GM21619 (cell line): ENCODE measurements around the gene RAB13.

Experiments used
- ATAC-seq: cut with Tn5 transposase; IDR thresholded peaks from one replicate; pipeline ENCODE4 v1.9.1; 2021; ENCODE audit not compliant: unreplicated experiment

Gene RAB13

GRCh38 chr1:153978274-153978909 is 7.7 kb downstream of the RAB13 start:
- ATAC-seq: no peak

- peak; percentile 76 for ATAC-seq
Observed at GRCh38 chr1:153977250-153978240, 8.6 kb downstream of the RAB13 start, which contains the start of gene JTB. Gene JTB, minus strand, starts transcription at chr1:153977674. Its CDS starts 422 bp downstream, at chr1:153977252.

DNA sequence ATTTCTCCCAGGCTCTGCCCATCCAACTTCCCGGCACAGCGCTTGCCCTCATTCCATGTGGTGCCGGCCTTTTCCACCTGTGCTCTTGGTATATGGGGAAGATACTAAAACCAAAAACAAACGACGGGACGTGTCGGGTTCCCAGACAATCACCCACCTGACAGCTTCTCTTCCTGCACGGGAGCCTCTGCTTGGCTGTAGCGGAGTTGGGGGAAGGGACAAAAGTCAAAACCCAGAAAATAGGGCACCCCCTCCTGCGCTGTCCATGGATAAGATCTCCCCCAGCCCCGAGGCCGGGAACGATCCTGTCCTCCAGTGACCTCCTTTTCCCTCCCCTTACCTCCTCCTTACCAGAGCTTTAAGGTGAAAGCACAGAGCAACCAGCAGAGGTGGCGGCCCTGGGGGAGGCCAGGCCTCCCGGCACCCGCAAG is 9.3 kb downstream of the RAB13 start:
- ATAC-seq: peak; percentile 7

- no peak for ATAC-seq
Observed at GRCh38 chr1:153973525-153973924, 12.6 kb downstream of the RAB13 start.

DNA sequence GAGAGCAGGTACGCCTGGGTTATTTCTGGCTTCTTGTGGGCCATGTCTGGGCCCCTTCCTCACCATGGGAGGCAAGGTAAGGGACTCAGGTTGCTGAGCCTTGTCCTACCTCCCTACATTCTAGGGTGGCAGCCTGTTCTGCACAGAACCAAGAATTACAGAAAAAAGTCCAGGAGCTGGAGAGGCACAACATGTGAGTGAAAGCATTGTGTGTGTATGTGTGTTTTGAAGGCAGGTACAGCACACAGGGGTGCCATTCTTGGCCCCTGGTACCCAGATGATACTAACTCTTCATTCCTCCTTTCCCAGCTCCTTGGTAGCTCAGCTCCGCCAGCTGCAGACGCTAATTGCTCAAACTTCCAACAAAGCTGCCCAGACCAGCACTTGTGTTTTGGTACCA is 13.1 kb downstream of the RAB13 start:
- no peak for ATAC-seq

DNA sequence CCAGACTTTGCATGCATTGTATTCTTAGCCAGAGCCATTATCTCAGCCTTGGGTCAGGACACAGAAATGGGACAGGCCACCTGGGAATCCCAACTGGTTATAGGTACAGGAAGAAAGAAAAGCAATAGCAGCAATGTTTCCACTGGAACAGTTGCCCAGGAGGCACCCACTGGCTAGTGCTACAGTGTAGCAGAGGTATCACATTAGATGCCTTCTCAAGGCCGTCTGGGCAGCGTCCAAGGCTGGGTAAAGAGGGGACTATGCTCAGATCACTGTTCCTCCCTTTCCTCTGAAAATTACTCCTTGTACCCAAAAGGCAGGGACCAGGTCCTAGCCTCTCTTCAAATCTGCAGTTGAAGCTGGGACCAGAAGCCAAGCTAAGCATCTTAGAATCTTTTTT is 15.8 kb downstream of the RAB13 start:
- ATAC-seq: no peak

DNA sequence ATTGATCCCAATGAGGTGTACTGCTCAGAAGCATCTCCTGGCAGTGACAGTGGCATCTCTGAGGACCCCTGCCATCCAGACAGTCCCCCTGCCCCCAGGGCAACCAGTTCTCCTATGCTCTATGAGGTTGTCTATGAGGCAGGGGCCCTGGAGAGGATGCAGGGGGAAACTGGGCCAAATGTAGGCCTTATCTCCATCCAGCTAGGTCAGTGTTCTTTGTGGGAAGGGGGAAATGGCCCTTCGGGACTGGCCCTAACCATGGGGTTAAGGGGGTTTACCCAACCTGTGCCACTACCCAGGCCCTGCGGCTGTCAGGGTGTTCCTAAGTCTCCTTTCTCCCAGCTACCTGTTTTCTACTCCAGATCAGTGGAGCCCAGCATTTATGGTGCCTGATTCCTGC is 17.2 kb downstream of the RAB13 start:
- no peak for ATAC-seq

DNA sequence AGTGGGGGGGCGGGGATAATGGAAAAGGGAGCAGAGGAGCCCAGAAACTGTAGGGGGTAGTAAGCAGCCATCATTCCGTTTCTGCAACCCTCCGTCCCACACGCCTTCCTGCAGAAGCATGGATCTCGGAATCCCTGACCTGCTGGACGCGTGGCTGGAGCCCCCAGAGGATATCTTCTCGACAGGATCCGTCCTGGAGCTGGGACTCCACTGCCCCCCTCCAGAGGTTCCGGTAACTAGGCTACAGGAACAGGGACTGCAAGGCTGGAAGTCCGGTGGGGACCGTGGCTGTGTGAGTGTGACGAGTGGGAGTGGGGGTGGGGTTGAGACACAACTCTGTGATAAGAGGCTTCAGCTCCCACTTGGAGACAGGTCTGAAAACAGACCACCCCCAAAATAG is 17.7 kb downstream of the RAB13 start:
- ATAC-seq: no peak

DNA sequence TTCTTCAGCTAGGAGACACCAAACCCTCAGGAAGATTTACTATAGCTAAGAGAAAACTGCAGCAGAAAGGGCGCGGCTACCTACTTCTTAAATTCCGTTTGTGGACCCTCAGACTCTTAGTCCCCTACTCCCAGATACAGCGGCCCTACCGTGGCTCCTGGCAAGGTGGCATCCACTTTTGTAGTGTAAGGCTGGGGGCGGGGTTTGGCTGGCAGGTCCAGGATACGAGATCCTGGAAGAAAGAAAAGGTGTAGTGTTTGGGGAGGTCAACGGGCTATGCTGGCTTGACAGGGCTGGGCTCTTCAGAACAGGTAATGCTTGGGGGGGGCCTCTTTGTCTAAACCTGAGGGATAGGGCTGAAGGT is 18.2 kb downstream of the RAB13 start:
- no peak for ATAC-seq

- ATAC-seq: peak; percentile 76
Observed at GRCh38 chr1:153967107-153967999, 18.8 kb downstream of the RAB13 start, which contains the start of gene CREB3L4. Gene CREB3L4, plus strand, starts transcription at chr1:153967902. Its CDS starts 624 bp downstream, at chr1:153968526.

DNA sequence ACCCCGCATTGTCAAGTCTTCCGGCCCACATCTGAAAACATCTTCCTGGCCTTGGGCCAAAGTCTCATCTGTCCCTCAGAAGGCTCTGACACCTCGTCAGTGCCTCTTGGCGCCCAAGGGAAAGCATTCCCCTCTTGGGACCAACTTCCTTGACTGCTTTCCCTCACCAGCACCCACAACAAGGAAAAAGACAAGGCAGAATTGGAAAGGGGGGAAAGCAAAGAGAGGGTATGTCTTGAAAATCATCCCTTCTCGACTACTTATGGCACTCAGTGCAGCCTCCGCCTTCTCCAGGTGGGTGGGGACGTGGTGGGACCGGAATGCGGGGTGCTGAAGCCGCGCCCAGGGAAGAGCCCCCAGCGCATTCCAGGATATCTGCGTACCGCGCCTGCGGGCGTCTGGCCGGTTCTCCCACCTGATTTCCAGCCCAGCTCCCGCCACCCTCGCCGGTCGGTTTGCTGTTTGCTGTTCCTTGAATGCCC is 22.2 kb downstream of the RAB13 start:
- ATAC-seq: no peak

DNA sequence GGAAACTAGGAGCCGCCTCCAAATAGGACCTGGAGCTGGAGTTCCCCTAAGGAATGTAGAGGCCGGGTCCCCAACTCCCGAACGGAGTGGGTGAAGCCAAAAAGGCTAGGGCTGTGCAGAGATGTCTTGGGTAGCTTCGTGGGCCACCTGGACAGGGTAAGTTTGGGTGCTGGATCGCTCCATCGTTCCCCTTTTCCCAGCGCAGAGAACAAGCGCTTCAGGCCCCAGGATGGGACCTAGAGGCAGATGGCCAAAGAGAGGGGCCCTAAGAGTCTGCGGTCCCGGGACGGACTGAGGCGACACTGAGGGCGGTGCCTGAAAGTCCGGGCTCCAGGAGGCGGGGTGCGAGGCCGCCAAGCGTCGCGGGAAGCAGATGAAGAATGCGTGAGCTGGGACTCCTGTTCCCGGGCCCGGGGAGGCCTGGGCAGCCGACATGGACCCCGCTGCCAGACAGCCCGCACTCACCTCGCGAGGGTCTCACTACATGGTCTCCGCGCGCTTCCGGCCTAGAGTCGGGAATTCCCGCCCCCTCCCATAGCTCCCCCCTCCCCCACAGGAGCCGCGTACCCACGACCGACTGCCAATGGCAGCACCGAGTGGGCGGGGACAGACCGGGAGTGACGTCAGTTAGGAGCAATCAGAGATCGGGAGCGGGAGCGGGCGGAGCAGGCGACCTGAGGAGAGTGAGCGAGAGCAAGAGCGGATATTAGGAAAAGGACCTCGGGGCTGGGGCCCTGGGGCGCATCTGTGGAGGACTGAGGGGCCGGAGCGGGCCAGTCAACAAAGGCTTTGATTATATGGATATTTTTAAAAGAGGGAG is 22.9 kb downstream of the RAB13 start, which contains the start of gene SLC39A1:
Gene SLC39A1 (minus strand): TSS at position 508 of the 820 bp plus-strand sequence. CDS start 822 bp downstream, outside the sequence.
- peak; percentile 38 for ATAC-seq

DNA sequence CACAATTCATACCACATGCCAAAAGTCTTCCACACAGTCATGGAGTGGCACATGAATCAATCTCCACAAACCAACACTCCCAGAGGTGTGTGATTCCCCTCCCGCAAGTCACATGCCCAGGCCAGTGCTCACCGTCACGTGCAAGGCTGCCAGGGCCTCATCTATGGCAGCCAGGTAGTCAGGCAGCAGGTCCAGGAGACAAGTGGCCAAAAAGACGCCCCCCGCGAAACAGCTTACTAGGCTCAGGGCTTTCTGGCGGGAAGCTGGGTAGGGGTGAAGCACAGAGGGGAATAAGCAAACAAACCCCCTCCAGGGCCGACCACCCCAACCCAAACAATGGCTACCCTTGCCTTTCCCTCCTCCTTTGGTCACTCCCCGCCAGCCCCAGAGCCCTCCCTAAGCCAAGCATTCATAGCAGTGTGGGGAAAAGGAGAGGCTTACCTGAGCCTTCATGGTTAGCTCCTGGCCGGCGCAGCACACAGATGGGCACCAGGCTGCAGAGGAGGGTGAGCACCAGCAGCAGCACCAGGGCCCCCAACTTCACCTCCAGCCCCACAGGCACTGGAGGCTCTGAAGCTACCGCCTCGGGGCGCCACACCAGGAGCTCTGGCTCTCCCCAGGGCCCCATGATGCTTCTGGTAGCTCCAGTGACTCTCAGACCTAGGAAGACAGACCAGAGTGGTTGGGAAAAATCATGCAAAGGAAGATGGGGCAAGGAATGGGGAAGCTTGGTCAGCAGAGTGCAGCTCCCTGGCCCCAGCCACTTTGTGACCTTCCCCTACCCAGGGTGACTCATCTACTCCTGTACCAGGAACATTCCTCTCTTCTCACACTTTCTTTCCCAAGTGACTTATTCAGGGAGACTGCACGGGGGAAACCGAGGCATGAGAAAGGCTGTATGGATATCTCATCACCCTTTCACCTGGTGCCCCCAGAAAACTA is 23.8 kb downstream of the RAB13 start:
- no peak for ATAC-seq

GRCh38 chr1:153961421-153961820 is 24.7 kb downstream of the RAB13 start:
- no peak for ATAC-seq

- no peak for ATAC-seq
Observed at GRCh38 chr1:153960206-153960605, 25.9 kb downstream of the RAB13 start.

DNA sequence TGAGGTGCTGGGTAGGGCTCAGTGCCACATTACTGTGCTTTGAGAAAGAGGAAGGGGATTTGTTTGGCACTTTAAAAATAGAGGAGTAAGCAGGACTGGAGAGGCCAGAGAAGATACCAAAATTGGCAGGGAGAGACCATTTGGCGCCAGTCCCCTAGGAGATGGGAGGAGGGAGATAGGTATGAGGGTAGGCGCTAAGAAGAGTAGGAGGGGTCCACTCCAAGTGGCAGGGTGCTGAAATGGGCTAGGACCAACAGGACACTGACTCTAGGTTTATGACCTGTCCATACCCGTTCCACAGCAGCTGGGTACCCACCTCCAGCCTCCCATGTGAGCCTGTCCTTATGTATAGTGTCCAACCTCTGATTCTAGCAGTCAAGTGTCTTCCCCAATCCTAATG is 26.7 kb downstream of the RAB13 start:
- ATAC-seq: no peak

DNA sequence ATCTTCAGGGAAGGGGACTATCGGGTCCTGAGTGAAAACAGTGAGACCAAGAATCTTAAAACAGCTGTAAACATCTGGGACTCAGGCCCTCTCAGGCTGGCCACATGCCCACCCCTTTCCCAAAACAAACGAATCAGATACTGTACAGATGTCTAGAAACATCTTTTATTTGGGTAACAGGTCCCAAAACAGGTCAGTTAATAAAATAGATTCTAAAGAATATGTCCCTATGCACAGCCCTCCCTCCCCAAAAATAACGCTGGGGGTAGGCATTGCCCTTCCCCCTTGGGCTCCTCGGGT is 27.2 kb downstream of the RAB13 start:
- no peak for ATAC-seq

DNA sequence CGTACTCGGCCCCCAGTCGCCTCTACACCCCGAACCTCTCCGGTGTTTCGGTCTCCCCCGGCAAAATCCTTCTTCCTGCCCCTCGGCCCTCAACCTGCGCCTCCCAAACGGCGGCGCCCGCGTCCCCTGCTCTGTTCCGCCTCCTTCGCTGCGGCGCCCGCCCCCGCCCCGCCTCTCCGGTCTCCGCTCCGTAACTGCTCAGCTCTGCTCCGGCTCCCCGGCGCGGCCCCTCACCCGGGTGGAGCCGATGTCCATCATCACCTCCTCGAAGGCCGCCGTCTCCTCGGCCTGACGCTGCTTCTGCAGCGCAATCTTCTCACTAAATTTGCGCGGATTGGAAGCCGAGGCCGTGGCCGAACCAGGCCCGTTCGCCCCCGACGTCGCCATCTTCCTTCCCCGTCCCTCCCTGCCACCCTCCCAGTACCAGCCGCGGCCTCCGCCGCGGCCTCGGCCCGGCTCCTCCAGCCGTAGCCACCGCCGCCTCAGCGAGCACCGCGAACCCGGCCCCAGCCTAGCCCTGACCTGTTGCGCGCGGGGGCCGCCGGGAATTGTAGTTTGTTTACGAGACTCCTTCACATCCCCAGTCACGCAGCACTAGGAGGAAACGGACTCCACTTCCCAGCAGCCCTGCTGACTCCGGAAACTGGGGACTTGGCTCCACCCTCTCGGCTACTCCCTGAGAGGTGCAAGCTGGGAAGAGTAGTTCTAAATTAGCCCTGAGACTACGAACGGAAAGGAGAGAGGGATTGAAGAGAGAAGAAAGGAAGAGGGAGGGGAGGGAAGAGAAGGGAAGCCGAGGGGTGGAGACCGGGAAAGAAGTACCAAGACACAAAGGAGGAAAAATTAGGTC is 27.8 kb downstream of the RAB13 start, which contains the start of gene CRTC2:
Gene CRTC2 (minus strand): TSS at position 502 of the 850 bp plus-strand sequence. CDS start 115 bp downstream, at position 387.
- ATAC-seq: peak; percentile 72
